Breast epithelium (tissue), 4 donors: ENCODE results near the gene NIT2. TPM values are rescaled to one million over a fixed set of nuclear protein-coding genes. Genes with fewer than 3 reads are reported as not detected.

ENCODE experiments used
- DNase-seq, 2 donors: peaks; one replicate each; pipeline ENCODE4 v3.0.0-alpha.2; 2019; ENCODE audit warnings: low spot score in 2 of 2
- H3K27ac ChIP-seq, 2 donors: fragments of 200-600 bp; sonication (generic) in 1 of 2; one replicate each; pipeline ENCODE4 v1.5.1; 2016 to 2019; ENCODE audit warnings: mild to moderate bottlenecking in 1 of 2
- H3K27me3 ChIP-seq, 2 donors: fragments of 200-600 bp; sonication (generic) in 1 of 2; one replicate each; pipeline versions ENCODE4 v1.5.1 to v1.6.0; 2017 to 2019; ENCODE audit warnings: control low read depth in 1 of 2, mild to moderate bottlenecking in 1 of 2
- H3K36me3 ChIP-seq: fragments of 200-600 bp; one replicate; pipeline ENCODE4 v1.5.1; 2019
- H3K4me1 ChIP-seq, 2 donors: fragments of 200-600 bp; sonication (generic); one replicate each; pipeline ENCODE4 v1.5.1; 2016 to 2019; ENCODE audit warnings: control low read depth in 1 of 2
- H3K4me3 ChIP-seq, 3 donors: fragments of 200-600 bp; sonication (generic); 1 replicate in 2 of 3; 2 replicates in 1 of 3; pipeline ENCODE4 v1.5.1; 2016 to 2019; ENCODE audit warnings: mild to moderate bottlenecking in 3 of 3, moderate library complexity in 2 of 3
- H3K9me3 ChIP-seq, 2 donors: fragments of 200-600 bp; sonication (generic) in 1 of 2; one replicate each; pipeline ENCODE4 v1.5.1; 2016 to 2019; ENCODE audit warnings: control low read depth in 1 of 2
- POLR2A ChIP-seq: fragments of 450-650 bp; IDR thresholded peaks from one replicate; pipeline ENCODE4 v1.6.1; 2016; ENCODE audit warnings: antibody characterized with exemption, mild to moderate bottlenecking, moderate library complexity
- POLR2AphosphoS5 ChIP-seq, 3 donors: sonication (generic); formaldehyde crosslinking; IDR thresholded peaks; one replicate each; pipeline ENCODE4 v1.6.1; 2017; ENCODE audit warnings: antibody characterized with exemption in 3 of 3
- intact Hi-C: fragments of 100-400 bp; cut with DNase I; formaldehyde crosslinking; loops from one replicate; pipeline ENCODE4 v1.15.1; 2023; ENCODE audit warnings: low total_unique reads
- total RNA-seq, 3 donors: library from RNA; depleted of rRNA; stranded (reverse); fragments of >200 nt; gene quantifications; one replicate each; pipeline ENCODE4 v1.1.0, GENCODE V29; 2016
- TF ChIP-seq, protein P1 (sequence below), 3 donors: fragments of 450-650 bp; IDR thresholded peaks; one replicate each; pipeline ENCODE4 v1.5.1; 2016 to 2017; ENCODE audit warnings: antibody characterized with exemption in 3 of 3, mild to moderate bottlenecking in 3 of 3, moderate library complexity in 3 of 3

NIT2 gene
- total RNA-seq, 3 donors from 2014 or later = 42.1 to 66.9 (median 43.3) TPM

GRCh38 chr3:100352296-100353231 lies 18.0 kb downstream of the NIT2 start:
- H3K4me1 ChIP-seq = no peaks in the 10 kb centered on the region
- no peak for DNase-seq
- H3K4me3 ChIP-seq = no peak overlapping the region
- H3K9me3 ChIP-seq = no peaks in the 10 kb centered on the region
- H3K27ac ChIP-seq = no peak overlapping the region
- no peaks in the 10 kb centered on the region for H3K27me3 ChIP-seq
- TF ChIP-seq POLR2A (no peak), POLR2AphosphoS5 (IDR thresholded peaks at IDR 0.05) (no peak)
- TF ChIP-seq, protein P1, sequence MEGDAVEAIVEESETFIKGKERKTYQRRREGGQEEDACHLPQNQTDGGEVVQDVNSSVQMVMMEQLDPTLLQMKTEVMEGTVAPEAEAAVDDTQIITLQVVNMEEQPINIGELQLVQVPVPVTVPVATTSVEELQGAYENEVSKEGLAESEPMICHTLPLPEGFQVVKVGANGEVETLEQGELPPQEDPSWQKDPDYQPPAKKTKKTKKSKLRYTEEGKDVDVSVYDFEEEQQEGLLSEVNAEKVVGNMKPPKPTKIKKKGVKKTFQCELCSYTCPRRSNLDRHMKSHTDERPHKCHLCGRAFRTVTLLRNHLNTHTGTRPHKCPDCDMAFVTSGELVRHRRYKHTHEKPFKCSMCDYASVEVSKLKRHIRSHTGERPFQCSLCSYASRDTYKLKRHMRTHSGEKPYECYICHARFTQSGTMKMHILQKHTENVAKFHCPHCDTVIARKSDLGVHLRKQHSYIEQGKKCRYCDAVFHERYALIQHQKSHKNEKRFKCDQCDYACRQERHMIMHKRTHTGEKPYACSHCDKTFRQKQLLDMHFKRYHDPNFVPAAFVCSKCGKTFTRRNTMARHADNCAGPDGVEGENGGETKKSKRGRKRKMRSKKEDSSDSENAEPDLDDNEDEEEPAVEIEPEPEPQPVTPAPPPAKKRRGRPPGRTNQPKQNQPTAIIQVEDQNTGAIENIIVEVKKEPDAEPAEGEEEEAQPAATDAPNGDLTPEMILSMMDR (IDR thresholded peaks at IDR 0.05) = no peak
- peaks cover 9% of the 10 kb centered on the region for H3K36me3 ChIP-seq
- intact Hi-C loops = no loop called here

GRCh38 chr3:100354850-100355249 lies 20.3 kb downstream of the NIT2 start:
- Histone ChIP-seq H3K27ac (no peak overlapping the region), H3K36me3 (peaks cover 3% of the 10 kb centered on the region), H3K4me3 (no peak overlapping the region), H3K27me3 (no peaks in the 10 kb centered on the region), H3K9me3 (no peaks in the 10 kb centered on the region), H3K4me1 (no peaks in the 10 kb centered on the region)
- DNase-seq = no peak
- intact Hi-C loops = no loop called here
- TF ChIP-seq POLR2A = no peak
- TF ChIP-seq, protein P1 (IDR thresholded peaks at IDR 0.05) = no peak
- TF ChIP-seq POLR2AphosphoS5 (IDR thresholded peaks at IDR 0.05) = no peak

DNA sequence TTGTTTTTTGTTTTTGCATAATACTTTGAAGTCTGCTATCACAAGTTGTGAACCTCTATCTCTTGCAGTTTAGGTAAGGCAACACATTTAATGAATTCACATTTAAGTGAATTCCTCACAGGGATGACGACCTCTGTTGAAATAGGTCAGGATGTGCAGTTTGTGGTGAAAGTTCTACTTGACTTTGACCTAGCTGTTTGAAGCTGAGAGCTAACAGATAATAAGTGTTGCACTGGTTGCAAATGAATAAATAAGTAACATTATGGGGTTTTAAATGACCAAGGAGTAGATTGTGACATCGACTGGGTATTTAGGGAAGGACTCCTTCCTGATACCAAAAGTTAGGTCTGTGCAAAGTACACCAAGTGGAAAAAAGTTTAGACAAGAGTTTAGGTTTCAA lies 23.9 kb downstream of the NIT2 start:
- Histone ChIP-seq H3K27me3 (no peaks in the 10 kb centered on the region), H3K9me3 (peaks cover 0 to 3% of the 10 kb centered on the region in 2 donors), H3K4me3 (no peak overlapping the region), H3K36me3 (no peaks in the 10 kb centered on the region), H3K27ac (no peak overlapping the region), H3K4me1 (no peaks in the 10 kb centered on the region)
- no peak for DNase-seq
- TF ChIP-seq, protein P1 (IDR thresholded peaks at IDR 0.05) = no peak
- no peak for TF ChIP-seq POLR2A
- no peak for TF ChIP-seq POLR2AphosphoS5 (IDR thresholded peaks at IDR 0.05)
- intact Hi-C loops = no loop called here

GRCh38 chr3:100359035-100359434 lies 24.5 kb downstream of the NIT2 start:
- Histone ChIP-seq H3K27ac (no peak overlapping the region), H3K4me1 (no peaks in the 10 kb centered on the region), H3K27me3 (no peaks in the 10 kb centered on the region), H3K36me3 (no peaks in the 10 kb centered on the region), H3K9me3 (peaks cover 0 to 3% of the 10 kb centered on the region in 2 donors), H3K4me3 (no peak overlapping the region)
- TF ChIP-seq, protein P1 (IDR thresholded peaks at IDR 0.05) = no peak
- TF ChIP-seq POLR2A (no peak), POLR2AphosphoS5 (IDR thresholded peaks at IDR 0.05) (no peak)
- DNase-seq = no peak
- intact Hi-C loops = no loop called here

DNA sequence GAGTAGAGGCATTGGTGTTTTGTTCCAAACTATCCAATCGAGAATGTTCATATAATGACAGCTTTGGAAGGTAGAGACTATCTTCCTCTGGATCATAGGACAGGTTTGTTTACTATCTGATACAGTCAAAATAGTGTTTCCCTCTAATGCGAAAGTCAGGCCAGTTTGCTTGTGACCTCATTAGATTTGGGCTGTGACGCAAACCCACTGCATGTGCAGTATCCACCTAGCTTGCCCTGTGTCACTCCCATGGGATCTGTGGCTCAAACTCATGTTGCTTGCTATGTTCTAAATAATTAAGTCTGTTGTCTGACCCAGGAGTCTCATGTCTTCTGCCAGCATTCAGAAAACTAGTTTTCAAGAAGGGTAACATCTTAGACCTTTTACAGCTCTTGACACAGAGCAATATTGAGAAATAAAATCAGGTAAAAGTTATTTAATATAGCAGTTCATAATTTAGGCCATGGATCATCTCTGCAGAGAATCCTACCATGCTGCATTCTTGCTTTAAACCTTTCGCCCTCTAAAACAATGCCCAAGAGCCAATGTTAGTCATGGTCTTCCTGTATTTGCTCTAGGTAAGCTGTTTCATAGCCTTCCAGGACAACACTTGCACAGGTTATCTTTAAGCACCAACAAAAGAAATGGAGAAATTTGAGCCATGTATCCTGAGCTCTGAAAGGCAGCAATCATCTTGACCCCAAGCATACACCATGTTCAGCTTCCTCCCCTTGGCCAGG lies 26.4 kb downstream of the NIT2 start:
- no peak for DNase-seq
- H3K36me3 ChIP-seq = peaks cover 10% of the 10 kb centered on the region
- H3K9me3 ChIP-seq = peaks cover 0 to 3% of the 10 kb centered on the region in 2 donors
- no peak overlapping the region for H3K27ac ChIP-seq
- intact Hi-C loops = no loop called here
- no peak overlapping the region for H3K4me3 ChIP-seq
- TF ChIP-seq, protein P1 (IDR thresholded peaks at IDR 0.05) = no peak
- TF ChIP-seq POLR2A = no peak
- no peak for TF ChIP-seq POLR2AphosphoS5 (IDR thresholded peaks at IDR 0.05)
- no peaks in the 10 kb centered on the region for H3K27me3 ChIP-seq
- H3K4me1 ChIP-seq = no peaks in the 10 kb centered on the region
